GM23338 (cell line): ENCODE results near the gene GTF3C1. TPM values are rescaled to one million over a fixed set of nuclear protein-coding genes. Genes with fewer than 3 reads are reported as not detected.

Experiments used
- ATAC-seq: fragments of 200-7000 bp; cut with Tn5 transposase; 3 replicates; pipeline ENCODE4 v1.9.1; 2020
- DNase-seq: peaks from one replicate; pipeline ENCODE4 v3.0.0-alpha.2; 2015; ENCODE audit warnings: low spot score
- H2AFZ ChIP-seq: fragments of 200-600 bp; sonication (generic); 2 replicates; pipeline ENCODE4 v1.8.0; 2016; ENCODE audit warnings: antibody characterized with exemption, mild to moderate bottlenecking, moderate library complexity
- H3F3A ChIP-seq: fragments of 200-600 bp; sonication (generic); replicated peaks from 2 replicates; pipeline ENCODE4 v1.8.0; 2017; ENCODE audit warnings: antibody characterized with exemption, mixed run types, low read depth
- H3K27ac ChIP-seq: fragments of 200-600 bp; sonication (generic); 2 replicates; pipeline ENCODE4 v1.6.1; 2016; ENCODE audit warnings: low read depth
- H3K27me3 ChIP-seq: fragments of 200-600 bp; sonication (generic); 2 replicates; pipeline ENCODE4 v1.8.0; 2016; ENCODE audit warnings: mild to moderate bottlenecking, mixed run types, moderate library complexity; ENCODE audit not compliant: insufficient read depth
- H3K36me3 ChIP-seq: fragments of 200-600 bp; sonication (generic); 2 replicates; pipeline ENCODE4 v1.8.0; 2016; ENCODE audit warnings: mild to moderate bottlenecking; ENCODE audit not compliant: insufficient read depth
- H3K4me1 ChIP-seq: fragments of 200-600 bp; sonication (generic); 2 replicates; pipeline ENCODE4 v1.8.0; 2016; ENCODE audit warnings: mild to moderate bottlenecking, moderate library complexity; ENCODE audit not compliant: insufficient read depth
- H3K4me2 ChIP-seq: fragments of 200-600 bp; sonication (generic); 2 replicates; pipeline ENCODE4 v1.7.1; 2017; ENCODE audit warnings: mixed run types
- H3K4me3 ChIP-seq: fragments of 200-600 bp; sonication (generic); 2 replicates; pipeline ENCODE4 v1.6.1; 2016; ENCODE audit warnings: mixed run types
- H3K79me2 ChIP-seq: fragments of 200-600 bp; sonication (generic); replicated peaks from 2 replicates; pipeline ENCODE4 v1.8.0; 2017; ENCODE audit warnings: mild to moderate bottlenecking; ENCODE audit not compliant: insufficient read depth
- H3K9me2 ChIP-seq: fragments of 200-600 bp; sonication (generic); 2 replicates; pipeline ENCODE4 v1.8.0; 2017; ENCODE audit not compliant: insufficient read depth
- H4K20me1 ChIP-seq: fragments of 200-600 bp; sonication (generic); replicated peaks from 2 replicates; pipeline ENCODE4 v1.8.0; 2017; ENCODE audit warnings: mild to moderate bottlenecking; ENCODE audit not compliant: insufficient read depth
- H3K27ac Mint-ChIP-seq: 2 replicates; pipeline ENCODE4 v1.8.0; 2020; ENCODE audit warnings: inconsistent platforms, mild to moderate bottlenecking, moderate library complexity, mixed read lengths
- H3K27me3 Mint-ChIP-seq: 3 replicates; pipeline ENCODE4 v1.8.0; 2022; ENCODE audit warnings: low read depth, mild to moderate bottlenecking, moderate library complexity, mixed read lengths, inconsistent platforms; ENCODE audit not compliant: insufficient read depth, poor library complexity
- H3K36me3 Mint-ChIP-seq: 3 replicates; pipeline ENCODE4 v1.8.0; 2021; ENCODE audit warnings: low read depth, mild to moderate bottlenecking, inconsistent platforms, moderate library complexity, mixed read lengths
- H3K4me1 Mint-ChIP-seq: 3 replicates; pipeline ENCODE4 v1.8.0; 2020; ENCODE audit warnings: mild to moderate bottlenecking, inconsistent platforms, mixed read lengths
- H3K4me3 Mint-ChIP-seq: 3 replicates; pipeline ENCODE4 v1.8.0; 2021; ENCODE audit warnings: moderate library complexity, mild to moderate bottlenecking, inconsistent platforms, mixed read lengths
- H3K9me3 Mint-ChIP-seq: 3 replicates; pipeline ENCODE4 v1.8.0; 2020; ENCODE audit warnings: moderate library complexity, mild to moderate bottlenecking, inconsistent platforms, mixed read lengths
- CREB1 ChIP-seq: fragments of 250-450 bp; sonication (Bioruptor Pico); IDR thresholded peaks from 2 replicates; pipeline ENCODE4 v1.5.0; 2020; ENCODE audit warnings: low read depth, mild to moderate bottlenecking, moderate library complexity
- NANOG ChIP-seq: IDR thresholded peaks from 2 replicates; pipeline ENCODE4 v1.6.1; 2016; ENCODE audit warnings: antibody characterized with exemption, borderline replicate concordance
- POLR2AphosphoS5 ChIP-seq: IDR thresholded peaks from 2 replicates; pipeline ENCODE4 v1.6.1; 2016; ENCODE audit warnings: antibody characterized with exemption, low read depth
- ZNF331 ChIP-seq: fragments of 250-450 bp; sonication (Bioruptor Pico); IDR thresholded peaks from 2 replicates; pipeline ENCODE4 v1.5.0; 2020; ENCODE audit warnings: low read depth, mild to moderate bottlenecking, moderate library complexity
- polyA plus RNA-seq: library from polyadenylated mRNA; unstranded; fragments of >200 nt; fragmentation: Nextera tagmentation; extraction: Ambion mirVana; gene quantifications from 2 replicates; pipeline ENCODE4 v1.2.1, GENCODE V29; 2016
- total RNA-seq: library from RNA; depleted of rRNA; stranded (reverse); fragments of >200 nt; shearing (Covaris generic); gene quantifications from 2 replicates; pipeline ENCODE4 v1.2.3, GENCODE V29; 2014
- TF ChIP-seq, protein P1 (sequence below): IDR thresholded peaks from 2 replicates; pipeline ENCODE4 v1.6.1; 2016; ENCODE audit warnings: antibody characterized with exemption
- TF ChIP-seq, protein P2 (sequence below): IDR thresholded peaks from one replicate; pipeline ENCODE4 v1.6.1; 2018; ENCODE audit warnings: antibody characterized with exemption; ENCODE audit not compliant: unreplicated experiment
- TF ChIP-seq, protein P3 (sequence below), 2 experiments: fragments of 200-600 bp in 1 of 2; sonication (generic) in 1 of 2; conservative IDR thresholded peaks; 2 replicates each; pipeline versions ENCODE4 v1.5.1 to v1.6.1; 2016 to 2017; ENCODE audit warnings: antibody characterized with exemption in 2 of 2, low read depth in 2 of 2, mild to moderate bottlenecking in 2 of 2, moderate library complexity in 1 of 2
- TF ChIP-seq, protein P4 (sequence below): fragments of 250-450 bp; sonication (Bioruptor Pico); IDR thresholded peaks from 2 replicates; pipeline ENCODE4 v1.5.0; 2020; ENCODE audit warnings: mild to moderate bottlenecking, moderate library complexity

Gene GTF3C1
- total and polyA plus RNA-seq, 2 experiments from 2014 or later = 78.5 to 138 TPM

DNA sequence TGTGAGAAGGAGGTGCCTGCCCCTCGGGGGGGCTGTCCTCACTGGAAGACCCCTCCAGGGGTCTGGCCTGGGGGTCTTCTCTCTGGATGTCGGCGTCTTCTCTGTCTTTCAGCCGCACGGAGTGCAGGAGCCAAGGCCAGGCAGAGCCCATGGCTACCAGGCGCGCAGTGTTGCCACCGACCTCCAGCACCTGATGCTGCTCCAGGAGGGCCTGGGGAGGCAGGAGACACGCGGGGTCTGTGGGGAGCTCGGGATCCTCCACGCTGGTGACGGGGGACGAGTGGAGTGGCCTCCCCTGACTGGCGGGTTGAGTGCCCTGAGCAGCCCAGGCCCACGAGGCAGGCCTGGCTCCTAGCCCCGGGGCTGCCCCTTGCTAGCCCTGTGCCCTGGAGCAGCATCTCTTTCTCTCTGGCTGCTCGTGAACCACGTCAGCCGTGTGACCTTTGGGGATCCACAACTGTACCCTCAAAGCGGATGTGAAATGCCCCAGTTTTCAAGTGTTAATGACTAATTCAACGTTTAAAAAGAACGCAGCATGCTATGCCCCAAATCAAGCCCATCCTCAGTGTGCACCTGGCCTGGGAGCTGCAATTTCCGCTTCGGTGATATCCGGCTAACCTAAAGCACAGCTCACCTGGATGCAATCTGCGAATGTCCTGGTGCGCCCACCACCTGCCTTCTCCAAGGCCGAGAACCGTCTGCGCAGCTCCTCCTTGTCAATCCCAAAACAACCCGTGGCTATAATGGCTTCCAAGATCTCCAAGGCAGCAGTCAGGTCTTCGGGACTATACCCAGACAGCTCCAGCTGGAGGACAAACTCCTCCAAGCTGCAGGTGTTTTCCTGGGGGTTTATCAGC lies 84.9 kb downstream of the GTF3C1 start (continued):
- TF ChIP-seq, protein P1, sequence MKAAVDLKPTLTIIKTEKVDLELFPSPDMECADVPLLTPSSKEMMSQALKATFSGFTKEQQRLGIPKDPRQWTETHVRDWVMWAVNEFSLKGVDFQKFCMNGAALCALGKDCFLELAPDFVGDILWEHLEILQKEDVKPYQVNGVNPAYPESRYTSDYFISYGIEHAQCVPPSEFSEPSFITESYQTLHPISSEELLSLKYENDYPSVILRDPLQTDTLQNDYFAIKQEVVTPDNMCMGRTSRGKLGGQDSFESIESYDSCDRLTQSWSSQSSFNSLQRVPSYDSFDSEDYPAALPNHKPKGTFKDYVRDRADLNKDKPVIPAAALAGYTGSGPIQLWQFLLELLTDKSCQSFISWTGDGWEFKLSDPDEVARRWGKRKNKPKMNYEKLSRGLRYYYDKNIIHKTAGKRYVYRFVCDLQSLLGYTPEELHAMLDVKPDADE = no peak
- TF ChIP-seq ZNF331 (CRISPR knock-in tag) (no peak), NANOG (no peak), CREB1 (CRISPR knock-in tag) (no peak)
- TF ChIP-seq, protein P2, sequence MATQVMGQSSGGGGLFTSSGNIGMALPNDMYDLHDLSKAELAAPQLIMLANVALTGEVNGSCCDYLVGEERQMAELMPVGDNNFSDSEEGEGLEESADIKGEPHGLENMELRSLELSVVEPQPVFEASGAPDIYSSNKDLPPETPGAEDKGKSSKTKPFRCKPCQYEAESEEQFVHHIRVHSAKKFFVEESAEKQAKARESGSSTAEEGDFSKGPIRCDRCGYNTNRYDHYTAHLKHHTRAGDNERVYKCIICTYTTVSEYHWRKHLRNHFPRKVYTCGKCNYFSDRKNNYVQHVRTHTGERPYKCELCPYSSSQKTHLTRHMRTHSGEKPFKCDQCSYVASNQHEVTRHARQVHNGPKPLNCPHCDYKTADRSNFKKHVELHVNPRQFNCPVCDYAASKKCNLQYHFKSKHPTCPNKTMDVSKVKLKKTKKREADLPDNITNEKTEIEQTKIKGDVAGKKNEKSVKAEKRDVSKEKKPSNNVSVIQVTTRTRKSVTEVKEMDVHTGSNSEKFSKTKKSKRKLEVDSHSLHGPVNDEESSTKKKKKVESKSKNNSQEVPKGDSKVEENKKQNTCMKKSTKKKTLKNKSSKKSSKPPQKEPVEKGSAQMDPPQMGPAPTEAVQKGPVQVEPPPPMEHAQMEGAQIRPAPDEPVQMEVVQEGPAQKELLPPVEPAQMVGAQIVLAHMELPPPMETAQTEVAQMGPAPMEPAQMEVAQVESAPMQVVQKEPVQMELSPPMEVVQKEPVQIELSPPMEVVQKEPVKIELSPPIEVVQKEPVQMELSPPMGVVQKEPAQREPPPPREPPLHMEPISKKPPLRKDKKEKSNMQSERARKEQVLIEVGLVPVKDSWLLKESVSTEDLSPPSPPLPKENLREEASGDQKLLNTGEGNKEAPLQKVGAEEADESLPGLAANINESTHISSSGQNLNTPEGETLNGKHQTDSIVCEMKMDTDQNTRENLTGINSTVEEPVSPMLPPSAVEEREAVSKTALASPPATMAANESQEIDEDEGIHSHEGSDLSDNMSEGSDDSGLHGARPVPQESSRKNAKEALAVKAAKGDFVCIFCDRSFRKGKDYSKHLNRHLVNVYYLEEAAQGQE = no peak
- TF ChIP-seq, protein P3, sequence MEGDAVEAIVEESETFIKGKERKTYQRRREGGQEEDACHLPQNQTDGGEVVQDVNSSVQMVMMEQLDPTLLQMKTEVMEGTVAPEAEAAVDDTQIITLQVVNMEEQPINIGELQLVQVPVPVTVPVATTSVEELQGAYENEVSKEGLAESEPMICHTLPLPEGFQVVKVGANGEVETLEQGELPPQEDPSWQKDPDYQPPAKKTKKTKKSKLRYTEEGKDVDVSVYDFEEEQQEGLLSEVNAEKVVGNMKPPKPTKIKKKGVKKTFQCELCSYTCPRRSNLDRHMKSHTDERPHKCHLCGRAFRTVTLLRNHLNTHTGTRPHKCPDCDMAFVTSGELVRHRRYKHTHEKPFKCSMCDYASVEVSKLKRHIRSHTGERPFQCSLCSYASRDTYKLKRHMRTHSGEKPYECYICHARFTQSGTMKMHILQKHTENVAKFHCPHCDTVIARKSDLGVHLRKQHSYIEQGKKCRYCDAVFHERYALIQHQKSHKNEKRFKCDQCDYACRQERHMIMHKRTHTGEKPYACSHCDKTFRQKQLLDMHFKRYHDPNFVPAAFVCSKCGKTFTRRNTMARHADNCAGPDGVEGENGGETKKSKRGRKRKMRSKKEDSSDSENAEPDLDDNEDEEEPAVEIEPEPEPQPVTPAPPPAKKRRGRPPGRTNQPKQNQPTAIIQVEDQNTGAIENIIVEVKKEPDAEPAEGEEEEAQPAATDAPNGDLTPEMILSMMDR (conservative IDR thresholded peaks at IDR 0.05; ENCODE audit: low read depth in 2 of 2) = no peak

DNA sequence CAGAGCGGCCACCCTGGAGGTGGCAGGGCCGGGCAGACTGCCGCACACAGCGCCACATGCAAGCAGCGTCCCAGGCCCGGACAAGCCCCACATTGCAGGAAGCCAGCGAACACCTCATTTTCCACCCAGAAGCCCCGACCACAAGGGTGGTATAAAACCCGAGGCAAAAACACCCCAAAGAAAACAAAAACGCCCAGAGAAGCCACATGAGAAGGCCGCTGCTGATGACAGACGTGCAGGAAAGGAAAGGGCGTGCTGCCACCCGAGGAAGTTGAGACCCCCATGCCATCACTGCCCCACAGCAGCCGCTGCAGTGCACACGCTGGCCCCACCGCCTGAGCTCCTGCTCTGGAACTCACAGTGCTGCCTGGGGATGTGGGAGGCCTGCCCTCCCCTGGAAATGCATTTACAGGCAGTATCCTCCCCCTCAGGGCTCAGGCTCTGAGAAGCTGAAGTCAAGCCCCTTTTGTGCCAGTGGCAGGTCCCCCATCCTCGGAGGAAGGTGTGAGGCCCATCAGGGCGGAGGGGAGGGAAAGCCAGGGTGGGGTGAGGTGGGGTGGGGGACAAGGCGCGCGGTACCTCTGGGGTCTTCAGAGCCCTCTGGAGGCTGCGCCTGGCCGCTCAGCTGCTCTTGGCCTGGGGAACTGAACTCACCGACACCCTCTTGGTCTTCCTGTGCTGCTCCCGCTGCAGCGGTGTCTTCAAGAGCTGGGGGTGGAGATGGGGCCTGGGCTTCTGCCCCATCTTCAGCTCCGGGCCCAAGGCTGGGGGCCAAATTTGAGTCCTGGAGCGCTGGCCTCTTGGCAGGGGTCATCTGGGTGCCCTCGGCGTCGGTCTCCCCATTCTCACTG lies 85.7 kb downstream of the GTF3C1 start:
- H3K27me3 ChIP-seq = no peaks in the 10 kb centered on the region
- H3K27ac Mint-ChIP-seq = no peak overlapping the region
- H3K4me1 ChIP-seq = no peaks in the 10 kb centered on the region
- H3K79me2 ChIP-seq = no peaks in the 10 kb centered on the region
- DNase-seq (no peak), ATAC-seq (no peak)
- H4K20me1 ChIP-seq = peaks cover 8% of the 10 kb centered on the region; the same call in 1 of the 2 replicates
- H3K4me3 Mint-ChIP-seq = no peak overlapping the region
- no peak overlapping the region for H3K4me3 ChIP-seq
- no peak overlapping the region for H2AFZ ChIP-seq
- H3K36me3 Mint-ChIP-seq = peaks cover 56% of the 10 kb centered on the region
- H3K4me1 Mint-ChIP-seq = no peaks in the 10 kb centered on the region
- H3K9me2 ChIP-seq = no peaks in the 10 kb centered on the region
- peaks cover 9% of the 10 kb centered on the region for H3K27me3 Mint-ChIP-seq
- H3K36me3 ChIP-seq = 0 out of 2 replicates have a peak, but pooled peaks cover 22% of the 10 kb centered on the region
- no peak overlapping the region for H3K4me2 ChIP-seq
- H3K27ac ChIP-seq = no peak overlapping the region
- H3F3A ChIP-seq = no peaks in the 10 kb centered on the region
- H3K9me3 Mint-ChIP-seq = no peaks in the 10 kb centered on the region
- TF ChIP-seq POLR2AphosphoS5 (no peak), ZNF331 (CRISPR knock-in tag) (no peak)
- TF ChIP-seq, protein P4, sequence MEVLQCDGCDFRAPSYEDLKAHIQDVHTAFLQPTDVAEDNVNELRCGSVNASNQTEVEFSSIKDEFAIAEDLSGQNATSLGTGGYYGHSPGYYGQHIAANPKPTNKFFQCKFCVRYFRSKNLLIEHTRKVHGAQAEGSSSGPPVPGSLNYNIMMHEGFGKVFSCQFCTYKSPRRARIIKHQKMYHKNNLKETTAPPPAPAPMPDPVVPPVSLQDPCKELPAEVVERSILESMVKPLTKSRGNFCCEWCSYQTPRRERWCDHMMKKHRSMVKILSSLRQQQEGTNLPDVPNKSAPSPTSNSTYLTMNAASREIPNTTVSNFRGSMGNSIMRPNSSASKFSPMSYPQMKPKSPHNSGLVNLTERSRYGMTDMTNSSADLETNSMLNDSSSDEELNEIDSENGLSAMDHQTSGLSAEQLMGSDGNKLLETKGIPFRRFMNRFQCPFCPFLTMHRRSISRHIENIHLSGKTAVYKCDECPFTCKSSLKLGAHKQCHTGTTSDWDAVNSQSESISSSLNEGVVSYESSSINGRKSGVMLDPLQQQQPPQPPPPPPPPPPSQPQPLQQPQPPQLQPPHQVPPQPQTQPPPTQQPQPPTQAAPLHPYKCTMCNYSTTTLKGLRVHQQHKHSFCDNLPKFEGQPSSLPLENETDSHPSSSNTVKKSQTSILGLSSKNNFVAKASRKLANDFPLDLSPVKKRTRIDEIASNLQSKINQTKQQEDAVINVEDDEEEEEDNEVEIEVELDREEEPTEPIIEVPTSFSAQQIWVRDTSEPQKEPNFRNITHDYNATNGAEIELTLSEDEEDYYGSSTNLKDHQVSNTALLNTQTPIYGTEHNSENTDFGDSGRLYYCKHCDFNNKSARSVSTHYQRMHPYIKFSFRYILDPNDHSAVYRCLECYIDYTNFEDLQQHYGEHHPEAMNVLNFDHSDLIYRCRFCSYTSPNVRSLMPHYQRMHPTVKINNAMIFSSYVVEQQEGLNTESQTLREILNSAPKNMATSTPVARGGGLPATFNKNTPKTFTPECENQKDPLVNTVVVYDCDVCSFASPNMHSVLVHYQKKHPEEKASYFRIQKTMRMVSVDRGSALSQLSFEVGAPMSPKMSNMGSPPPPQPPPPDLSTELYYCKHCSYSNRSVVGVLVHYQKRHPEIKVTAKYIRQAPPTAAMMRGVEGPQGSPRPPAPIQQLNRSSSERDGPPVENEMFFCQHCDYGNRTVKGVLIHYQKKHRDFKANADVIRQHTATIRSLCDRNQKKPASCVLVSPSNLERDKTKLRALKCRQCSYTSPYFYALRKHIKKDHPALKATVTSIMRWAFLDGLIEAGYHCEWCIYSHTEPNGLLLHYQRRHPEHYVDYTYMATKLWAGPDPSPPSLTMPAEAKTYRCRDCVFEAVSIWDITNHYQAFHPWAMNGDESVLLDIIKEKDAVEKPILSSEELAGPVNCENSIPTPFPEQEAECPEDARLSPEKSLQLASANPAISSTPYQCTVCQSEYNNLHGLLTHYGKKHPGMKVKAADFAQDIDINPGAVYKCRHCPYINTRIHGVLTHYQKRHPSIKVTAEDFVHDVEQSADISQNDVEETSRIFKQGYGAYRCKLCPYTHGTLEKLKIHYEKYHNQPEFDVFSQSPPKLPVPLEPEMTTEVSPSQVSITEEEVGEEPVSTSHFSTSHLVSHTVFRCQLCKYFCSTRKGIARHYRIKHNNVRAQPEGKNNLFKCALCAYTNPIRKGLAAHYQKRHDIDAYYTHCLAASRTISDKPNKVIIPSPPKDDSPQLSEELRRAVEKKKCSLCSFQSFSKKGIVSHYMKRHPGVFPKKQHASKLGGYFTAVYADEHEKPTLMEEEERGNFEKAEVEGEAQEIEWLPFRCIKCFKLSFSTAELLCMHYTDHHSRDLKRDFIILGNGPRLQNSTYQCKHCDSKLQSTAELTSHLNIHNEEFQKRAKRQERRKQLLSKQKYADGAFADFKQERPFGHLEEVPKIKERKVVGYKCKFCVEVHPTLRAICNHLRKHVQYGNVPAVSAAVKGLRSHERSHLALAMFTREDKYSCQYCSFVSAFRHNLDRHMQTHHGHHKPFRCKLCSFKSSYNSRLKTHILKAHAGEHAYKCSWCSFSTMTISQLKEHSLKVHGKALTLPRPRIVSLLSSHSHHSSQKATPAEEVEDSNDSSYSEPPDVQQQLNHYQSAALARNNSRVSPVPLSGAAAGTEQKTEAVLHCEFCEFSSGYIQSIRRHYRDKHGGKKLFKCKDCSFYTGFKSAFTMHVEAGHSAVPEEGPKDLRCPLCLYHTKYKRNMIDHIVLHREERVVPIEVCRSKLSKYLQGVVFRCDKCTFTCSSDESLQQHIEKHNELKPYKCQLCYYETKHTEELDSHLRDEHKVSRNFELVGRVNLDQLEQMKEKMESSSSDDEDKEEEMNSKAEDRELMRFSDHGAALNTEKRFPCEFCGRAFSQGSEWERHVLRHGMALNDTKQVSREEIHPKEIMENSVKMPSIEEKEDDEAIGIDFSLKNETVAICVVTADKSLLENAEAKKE (CRISPR knock-in tag) = no peak
